Kidney epithelial cell (primary cell): ENCODE data around the gene SOX6. TPM values are rescaled to one million over a fixed set of nuclear protein-coding genes. Genes with fewer than 3 reads are reported as not detected.

Experiments used
- DNase-seq: peaks from one replicate; pipeline ENCODE4 v3.0.0-alpha.2; 2010; ENCODE audit warnings: low read depth
- H3K27me3 ChIP-seq: 2 replicates; pipeline ENCODE4 v1.6.0; 2011; ENCODE audit warnings: low read length; ENCODE audit not compliant: control insufficient read depth, insufficient read depth
- H3K36me3 ChIP-seq: 2 replicates; pipeline ENCODE4 v1.5.1; 2011; ENCODE audit warnings: low read length; ENCODE audit not compliant: control insufficient read depth, insufficient read depth
- H3K4me3 ChIP-seq: 2 replicates; pipeline ENCODE4 v1.5.1; 2011; ENCODE audit warnings: low read depth, mild to moderate bottlenecking, control low read depth, low read length
- CTCF ChIP-seq: IDR thresholded peaks from 2 replicates; pipeline ENCODE4 v1.5.1; 2011; ENCODE audit warnings: mild to moderate bottlenecking, moderate library complexity, low read length, control low read depth, inconsistent platforms; ENCODE audit not compliant: insufficient read depth, poor library complexity, severe bottlenecking
- total RNA-seq: library from RNA; depleted of rRNA; stranded (reverse); fragments of >200 nt; gene quantifications from 2 replicates; pipeline ENCODE4 v1.2.3, GENCODE V29; 2015

SOX6 gene
- total RNA-seq, 1 donor from 2014 or later = 2.7 TPM

GRCh38 chr11:16293204-16293681 lies 63.1 kb downstream of the SOX6 start:
- TF ChIP-seq CTCF = no peak
- Histone ChIP-seq H3K4me3 (no peak overlapping the region), H3K36me3 (no peaks in the 10 kb centered on the region), H3K27me3 (no peaks in the 10 kb centered on the region)
- no peak for DNase-seq

- H3K4me3 ChIP-seq = no peak overlapping the region
- DNase-seq = no peak
- TF ChIP-seq CTCF = no peak
- H3K27me3 ChIP-seq = no peaks in the 10 kb centered on the region
- no peaks in the 10 kb centered on the region for H3K36me3 ChIP-seq
Measured at GRCh38 chr11:16292167-16292859, 64.0 kb downstream of the SOX6 start.

GRCh38 chr11:16291729-16292128 lies 64.6 kb downstream of the SOX6 start:
- no peak for DNase-seq
- H3K4me3 ChIP-seq = no peak overlapping the region
- no peaks in the 10 kb centered on the region for H3K36me3 ChIP-seq
- no peaks in the 10 kb centered on the region for H3K27me3 ChIP-seq
- no peak for TF ChIP-seq CTCF

- no peak for TF ChIP-seq CTCF
Measured at GRCh38 chr11:16289541-16289940, 66.8 kb downstream of the SOX6 start.

DNA sequence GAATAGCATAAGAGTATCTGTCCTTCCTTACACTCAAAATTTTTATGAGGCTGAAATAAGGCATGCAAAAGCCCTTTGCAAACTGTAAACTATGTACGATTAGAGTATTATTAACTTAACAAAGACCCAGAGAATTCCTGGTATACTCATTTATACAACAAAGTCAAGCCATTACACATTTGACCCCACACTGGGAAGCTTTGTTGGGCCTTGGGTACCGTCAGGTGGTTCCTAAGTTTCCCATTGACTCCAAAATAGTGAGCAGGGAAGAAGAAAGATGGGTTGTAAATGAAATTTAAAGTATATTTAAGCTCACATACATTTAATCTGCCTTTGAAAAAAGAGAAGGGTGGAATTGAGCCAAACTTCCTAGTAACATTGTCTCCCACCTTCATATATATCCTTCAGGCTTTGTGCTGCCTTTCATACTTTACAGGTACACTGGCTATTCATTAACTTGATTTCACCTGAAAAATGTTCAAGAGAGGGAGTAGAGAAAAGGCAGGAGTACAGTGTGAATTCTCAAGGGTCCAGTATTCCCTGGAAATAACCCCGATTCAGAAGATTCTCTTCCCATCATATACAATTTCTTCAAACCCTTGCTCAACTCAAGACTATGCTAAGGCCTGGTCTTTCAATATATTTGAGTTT lies 68.6 kb downstream of the SOX6 start:
- no peak overlapping the region for H3K4me3 ChIP-seq
- H3K27me3 ChIP-seq = no peaks in the 10 kb centered on the region
- no peaks in the 10 kb centered on the region for H3K36me3 ChIP-seq
- TF ChIP-seq CTCF = no peak
- no peak for DNase-seq

More at GRCh38 chr11:16289541-16289940, 66.8 kb downstream of the SOX6 start:
- no peaks in the 10 kb centered on the region for H3K36me3 ChIP-seq
- no peak for DNase-seq
- no peak overlapping the region for H3K4me3 ChIP-seq
- no peaks in the 10 kb centered on the region for H3K27me3 ChIP-seq

DNA sequence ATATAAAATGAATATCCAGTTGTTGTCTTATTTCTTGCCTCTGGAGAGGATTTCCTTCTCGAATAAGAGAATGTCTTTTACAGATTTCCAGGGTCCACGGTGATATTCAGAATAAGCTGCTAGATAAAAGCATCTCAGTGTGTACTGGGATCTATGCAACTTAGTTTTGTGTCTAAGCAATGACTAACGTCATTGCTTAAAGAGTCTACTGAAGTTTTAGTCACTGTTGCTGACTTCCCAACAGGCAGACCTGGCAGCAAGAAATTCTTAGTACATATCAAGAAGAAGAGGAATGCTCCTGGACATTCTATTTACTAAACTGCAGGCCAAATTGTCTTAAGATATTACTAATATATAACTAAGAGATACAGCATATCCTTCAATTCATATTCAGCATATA lies 70.3 kb downstream of the SOX6 start:
- Histone ChIP-seq H3K27me3 (no peaks in the 10 kb centered on the region), H3K4me3 (no peak overlapping the region), H3K36me3 (no peaks in the 10 kb centered on the region)
- no peak for TF ChIP-seq CTCF
- DNase-seq = no peak
